ENCODE results near the gene PBRM1.

- TF ChIP-seq JUN (IDR thresholded peaks at IDR 0.05; ENCODE audit: borderline replicate concordance, insufficient read depth, insufficient read length, low read depth) (no peak), CTCF (IDR thresholded peaks at IDR 0.05; ENCODE audit: extremely low read depth in 1 of 2, insufficient read depth in 1 of 2, low read depth in 1 of 2, low read length in 2 of 2) (no peak), POLR2A (IDR thresholded peaks at IDR 0.05; ENCODE audit: low read depth, low read length) (no peak), FOS (IDR thresholded peaks at IDR 0.05; ENCODE audit: borderline replicate concordance, insufficient read depth, low read length) (no peak), MAX (IDR thresholded peaks at IDR 0.05; ENCODE audit: insufficient read depth, insufficient read length) (no peak), POLR2AphosphoS5 (IDR thresholded peaks at IDR 0.05; ENCODE audit: insufficient read depth, low read depth, low read length) (no peak)
Observed at GRCh38 chr3:52520716-52521487, 164.8 kb downstream of the PBRM1 start.
